IPS DF 19.7 (cell line): ENCODE results near the gene LRCH1.
"Not testable (repeated sequence)": the region's sequence is repeated elsewhere in the genome, so short reads cannot be mapped to it uniquely, and the experiment has no call there.

Experiments used
- DNase-seq: peaks from one replicate; pipeline ENCODE4 v3.0.0-alpha.2; 2013; ENCODE audit warnings: low read depth, low spot score

The LRCH1 gene, protein sequence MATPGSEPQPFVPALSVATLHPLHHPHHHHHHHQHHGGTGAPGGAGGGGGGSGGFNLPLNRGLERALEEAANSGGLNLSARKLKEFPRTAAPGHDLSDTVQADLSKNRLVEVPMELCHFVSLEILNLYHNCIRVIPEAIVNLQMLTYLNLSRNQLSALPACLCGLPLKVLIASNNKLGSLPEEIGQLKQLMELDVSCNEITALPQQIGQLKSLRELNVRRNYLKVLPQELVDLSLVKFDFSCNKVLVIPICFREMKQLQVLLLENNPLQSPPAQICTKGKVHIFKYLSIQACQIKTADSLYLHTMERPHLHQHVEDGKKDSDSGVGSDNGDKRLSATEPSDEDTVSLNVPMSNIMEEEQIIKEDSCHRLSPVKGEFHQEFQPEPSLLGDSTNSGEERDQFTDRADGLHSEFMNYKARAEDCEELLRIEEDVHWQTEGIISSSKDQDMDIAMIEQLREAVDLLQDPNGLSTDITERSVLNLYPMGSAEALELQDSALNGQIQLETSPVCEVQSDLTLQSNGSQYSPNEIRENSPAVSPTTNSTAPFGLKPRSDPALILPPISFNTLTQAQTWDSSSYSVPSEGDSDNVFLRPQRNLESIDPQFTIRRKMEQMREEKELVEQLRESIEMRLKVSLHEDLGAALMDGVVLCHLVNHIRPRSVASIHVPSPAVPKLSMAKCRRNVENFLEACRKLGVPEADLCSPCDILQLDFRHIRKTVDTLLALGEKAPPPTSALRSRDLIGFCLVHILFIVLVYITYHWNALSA

GRCh38 chr13:46552889-46553520, at the start of gene LRCH1:
TSS of gene LRCH1 (plus strand) at chr13:46553170. CDS start at chr13:46553397, 227 bp downstream.
- DNase-seq, result no peak

- DNase-seq, result no peak
These were observed 48.9 kb upstream of the LRCH1 start for GRCh38 chr13:46504036-46504435.

DNA sequence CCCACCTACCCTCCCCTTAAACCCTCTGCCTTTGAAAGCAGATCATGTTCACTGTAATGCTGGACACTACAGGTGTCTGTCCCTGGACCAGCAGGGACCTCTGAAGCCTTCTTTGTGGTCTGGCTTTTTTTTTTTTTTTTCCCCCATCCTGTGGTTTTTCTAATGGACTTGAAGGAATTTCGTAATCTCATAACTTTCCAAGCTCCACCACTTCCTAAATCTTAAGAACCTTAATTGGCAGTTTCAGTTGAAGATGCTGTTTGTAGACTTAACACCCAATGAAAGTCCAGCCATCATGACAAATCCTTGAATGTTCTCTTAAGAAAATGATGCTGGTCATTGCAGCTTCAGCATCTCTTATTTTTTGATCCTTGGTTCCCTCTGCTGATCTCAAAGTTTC, 45.0 kb upstream of the LRCH1 start:
- no peak for DNase-seq

DNA sequence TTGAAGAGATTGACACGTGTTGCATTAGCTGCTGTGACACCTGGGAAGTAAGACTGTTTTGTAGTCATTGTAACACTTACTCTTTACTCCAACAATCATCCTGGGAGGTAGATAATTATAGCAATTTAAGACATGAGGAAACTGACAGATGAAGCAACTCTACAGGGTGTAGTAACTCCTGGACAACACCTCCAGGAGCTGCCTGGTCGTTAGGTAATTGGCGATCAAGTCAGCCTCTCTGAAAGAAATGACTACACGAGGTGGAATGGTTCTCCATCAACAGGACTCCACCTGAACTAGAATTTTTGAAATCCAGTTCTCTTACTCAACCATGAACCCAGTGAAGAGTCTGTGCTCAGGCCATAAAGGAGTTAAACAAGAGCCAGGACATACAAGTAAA, 43.0 kb upstream of the LRCH1 start:
- DNase-seq, result no peak

GRCh38 chr13:46515803-46516202, 37.2 kb upstream of the LRCH1 start:
- DNase-seq, result no peak

GRCh38 chr13:46516599-46517338, 36.2 kb upstream of the LRCH1 start:
- no peak for DNase-seq

GRCh38 chr13:46517748-46518147, 35.2 kb upstream of the LRCH1 start:
- DNase-seq, result not testable (repeated sequence)

- no peak for DNase-seq
These were observed 33.8 kb upstream of the LRCH1 start for GRCh38 chr13:46519182-46519581.

- no peak for DNase-seq
These were observed 32.8 kb upstream of the LRCH1 start for GRCh38 chr13:46520166-46520565.

GRCh38 chr13:46521486-46521885, 31.5 kb upstream of the LRCH1 start:
- DNase-seq, result no peak

- DNase-seq, result no peak
These were observed 30.8 kb upstream of the LRCH1 start for GRCh38 chr13:46521921-46522747.

- no peak for DNase-seq
These were observed 30.3 kb upstream of the LRCH1 start for GRCh38 chr13:46522748-46523030.

GRCh38 chr13:46523972-46524752, 28.8 kb upstream of the LRCH1 start:
- DNase-seq, result no peak

- DNase-seq, result no peak
These were observed 26.8 kb upstream of the LRCH1 start for GRCh38 chr13:46526100-46526735.

DNA sequence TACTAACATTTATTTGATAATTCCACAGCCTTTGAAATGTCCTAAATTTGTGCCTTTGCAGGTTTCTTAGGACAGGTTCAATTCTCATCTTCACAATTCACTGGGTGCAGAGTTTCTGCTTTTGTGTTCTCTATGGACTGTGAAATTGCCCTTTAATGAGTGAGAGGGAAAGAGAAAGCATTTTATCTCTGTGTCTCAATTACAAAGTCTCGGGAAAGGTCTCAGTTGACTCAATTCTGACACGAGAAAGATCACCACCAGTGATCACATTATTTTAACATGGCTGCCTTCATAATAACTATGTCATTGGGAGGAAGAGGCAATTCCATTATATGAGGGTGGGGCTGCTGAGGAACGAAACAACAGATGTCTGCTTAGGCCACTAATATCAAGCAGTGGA, 26.2 kb upstream of the LRCH1 start:
- no peak for DNase-seq

DNA sequence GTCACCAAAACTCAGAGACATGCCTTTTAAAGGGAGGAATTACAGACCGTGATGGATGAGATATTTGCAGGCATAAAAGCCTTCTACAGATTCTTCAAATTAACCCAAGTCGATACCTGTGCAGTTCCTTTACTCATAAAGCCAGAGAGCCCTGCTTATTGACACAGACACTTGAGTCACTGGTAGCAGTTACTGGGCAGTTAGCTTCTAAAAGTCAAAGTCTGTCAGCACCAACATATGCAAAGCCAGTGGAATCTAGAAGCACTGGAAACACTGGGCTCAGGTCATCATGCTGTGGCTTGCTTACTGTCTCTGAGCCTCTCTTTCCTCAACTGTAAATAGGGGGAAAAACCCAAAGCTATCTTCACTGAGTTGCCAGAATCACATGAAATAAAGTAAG, 25.7 kb upstream of the LRCH1 start:
- DNase-seq, result no peak

- no peak for DNase-seq
These were observed 23.6 kb upstream of the LRCH1 start for GRCh38 chr13:46529216-46529919.

- DNase-seq, result no peak
These were observed 22.7 kb upstream of the LRCH1 start for GRCh38 chr13:46530084-46530935.
